Testis (tissue), 3 donors: ENCODE results near the gene BMP5. TPM values are rescaled to one million over a fixed set of nuclear protein-coding genes. Genes with fewer than 3 reads are reported as not detected.

Source experiments
- DNase-seq: peaks from one replicate; pipeline ENCODE4 v3.0.0-alpha.2; 2019
- H3K27ac ChIP-seq, 2 donors: fragments of 200-600 bp; sonication (generic); one replicate each; pipeline ENCODE4 v1.5.1; 2019
- H3K27me3 ChIP-seq: fragments of 200-600 bp; sonication (generic); one replicate; pipeline ENCODE4 v1.5.1; 2019
- H3K36me3 ChIP-seq: fragments of 200-600 bp; sonication (generic); one replicate; pipeline ENCODE4 v1.5.1; 2017; ENCODE audit warnings: low read depth; ENCODE audit errors: missing control alignments
- H3K4me1 ChIP-seq: fragments of 200-600 bp; sonication (generic); one replicate; pipeline ENCODE4 v1.5.1; 2019
- H3K4me3 ChIP-seq, 2 donors: fragments of 200-600 bp; sonication (generic); one replicate each; pipeline ENCODE4 v1.5.1; 2017 to 2019
- H3K9me3 ChIP-seq: fragments of 200-600 bp; sonication (generic); one replicate; pipeline ENCODE4 v1.5.1; 2017
- CTCF ChIP-seq, 3 experiments: fragments of 450-650 bp in 2 of 3; fragments of 200-600 bp in 1 of 3; sonication (generic) in 1 of 3; IDR thresholded peaks; one replicate each; pipeline ENCODE4 v1.5.1; 2016 to 2019; ENCODE audit warnings: antibody characterized with exemption in 3 of 3, mild to moderate bottlenecking in 2 of 3, moderate library complexity in 1 of 3
- POLR2A ChIP-seq: fragments of 450-650 bp; IDR thresholded peaks from one replicate; pipeline ENCODE4 v1.6.1; 2017; ENCODE audit warnings: antibody characterized with exemption, mild to moderate bottlenecking, moderate library complexity
- WGBS, 2 donors: methylation state at CpG; one replicate each; pipeline ENCODE4 v1.1.5; 2018; 5-methylcytosine and 5-hydroxymethylcytosine counted together
- intact Hi-C: fragments of 100-400 bp; cut with DNase I; formaldehyde crosslinking; loops from one replicate; pipeline ENCODE4 v1.15.1; 2023; ENCODE audit warnings: low total_unique reads
- polyA plus RNA-seq: library from polyadenylated mRNA; stranded (reverse); fragments of 350-450 nt; fragmentation: Illumina TruSeq; extraction: RNeasy Lipid Tissue Mini Kit (QIAGEN cat#74804); gene quantifications from one replicate; pipeline ENCODE4 v1.2.3, GENCODE V29; 2014; ENCODE audit warnings: low read depth, low replicate concordance; ENCODE audit not compliant: insufficient read depth
- total RNA-seq, 2 donors: library from RNA; depleted of rRNA; stranded (reverse); fragments of >200 nt; gene quantifications; one replicate each; pipeline ENCODE4 v1.2.3, GENCODE V29; 2016

BMP5 gene
- total and polyA plus RNA-seq, 3 donors from 2014 or later: 0.06 to 0.12 TPM; not detected in 1

- WGBS, 2 donors: 43 to 71% methylated on average over 1 of the region's 1 CpG
- no peak for TF ChIP-seq CTCF (IDR thresholded peaks at IDR 0.05)
- no peak for TF ChIP-seq POLR2A
- intact Hi-C loops: no loop called here
Observed at GRCh38 chr6:55835220-55835619, 40.2 kb downstream of the BMP5 start.

GRCh38 chr6:55833284-55833683 lies 42.1 kb downstream of the BMP5 start:
- H3K9me3 ChIP-seq: no peaks in the 10 kb centered on the region
- TF ChIP-seq CTCF (IDR thresholded peaks at IDR 0.05) (no peak), POLR2A (no peak)
- no peak for DNase-seq
- WGBS, 2 donors: 85 to 91% methylated on average over 2 of the region's 2 CpGs
- H3K27me3 ChIP-seq: no peaks in the 10 kb centered on the region
- intact Hi-C loops: no loop called here
- H3K4me3 ChIP-seq: no peak overlapping the region
- H3K36me3 ChIP-seq: no peaks in the 10 kb centered on the region
- no peaks in the 10 kb centered on the region for H3K4me1 ChIP-seq
- no peak overlapping the region for H3K27ac ChIP-seq

More at GRCh38 chr6:55835220-55835619, 40.2 kb downstream of the BMP5 start:
- no peaks in the 10 kb centered on the region for H3K27me3 ChIP-seq
- H3K9me3 ChIP-seq: no peaks in the 10 kb centered on the region
- no peak for DNase-seq
- H3K36me3 ChIP-seq: no peaks in the 10 kb centered on the region
- H3K27ac ChIP-seq: no peak overlapping the region
- no peak overlapping the region for H3K4me3 ChIP-seq
- no peaks in the 10 kb centered on the region for H3K4me1 ChIP-seq

DNA sequence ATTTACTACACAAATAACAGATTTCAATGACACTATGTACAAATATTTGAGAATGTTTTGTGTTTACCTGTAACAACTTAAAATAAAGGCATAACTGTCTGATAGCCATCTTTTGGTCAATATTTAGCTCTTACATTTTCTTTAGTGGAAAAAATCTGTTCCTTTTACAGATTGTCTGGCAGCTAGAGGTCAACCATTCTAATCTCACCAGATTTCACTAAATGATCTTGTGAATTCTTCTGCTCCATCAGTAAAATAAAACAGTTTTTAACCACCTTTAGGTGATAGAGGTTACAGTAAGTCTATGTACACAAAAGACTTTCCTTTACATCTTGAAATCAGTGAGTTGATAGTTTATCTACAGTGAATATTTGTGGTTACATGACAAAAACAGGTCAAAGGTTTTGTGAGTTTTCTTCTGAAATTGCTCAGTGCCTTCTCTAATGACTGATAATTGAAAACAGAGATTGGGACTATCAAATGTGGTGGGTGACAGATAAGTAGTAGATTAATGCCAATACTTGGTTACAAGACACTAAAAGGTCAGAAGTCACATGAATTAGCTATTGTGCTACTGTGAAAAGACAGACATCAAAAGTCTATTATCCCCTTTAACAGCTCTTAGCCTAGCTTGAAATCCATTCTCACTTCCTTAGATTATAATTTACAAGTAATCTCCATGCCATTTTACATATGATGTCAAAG lies 47.4 kb downstream of the BMP5 start:
- intact Hi-C loops: no loop called here
- TF ChIP-seq POLR2A (no peak), CTCF (IDR thresholded peaks at IDR 0.05) (no peak)
- H3K4me1 ChIP-seq: no peaks in the 10 kb centered on the region
- DNase-seq: no peak
- no peaks in the 10 kb centered on the region for H3K36me3 ChIP-seq
- H3K27ac ChIP-seq: no peak overlapping the region
- no peak overlapping the region for H3K4me3 ChIP-seq
- H3K9me3 ChIP-seq: no peaks in the 10 kb centered on the region
- H3K27me3 ChIP-seq: no peaks in the 10 kb centered on the region

GRCh38 chr6:55826941-55827340 lies 48.4 kb downstream of the BMP5 start:
- Histone ChIP-seq H3K4me1 (no peaks in the 10 kb centered on the region), H3K27ac (no peak overlapping the region), H3K9me3 (no peaks in the 10 kb centered on the region), H3K27me3 (no peaks in the 10 kb centered on the region), H3K36me3 (no peaks in the 10 kb centered on the region), H3K4me3 (no peak overlapping the region)
- TF ChIP-seq CTCF (IDR thresholded peaks at IDR 0.05): no peak
- no peak for TF ChIP-seq POLR2A
- intact Hi-C loops: no loop called here
- 65 to 82% methylated on average over 1 of the region's 1 CpG for WGBS, 2 donors
- DNase-seq: no peak

- Histone ChIP-seq H3K27me3 (no peaks in the 10 kb centered on the region), H3K4me1 (no peaks in the 10 kb centered on the region), H3K36me3 (no peaks in the 10 kb centered on the region), H3K27ac (no peak overlapping the region), H3K4me3 (no peak overlapping the region), H3K9me3 (no peaks in the 10 kb centered on the region)
- DNase-seq: peak; percentile 45
- TF ChIP-seq POLR2A: no peak
- TF ChIP-seq CTCF (IDR thresholded peaks at IDR 0.05): no peak
- intact Hi-C loops: no loop called here
Observed at GRCh38 chr6:55825402-55826051, 49.9 kb downstream of the BMP5 start.
